ENCODE measurements around the gene IRF6. TPM values are rescaled to one million over a fixed set of nuclear protein-coding genes. Genes with fewer than 3 reads are reported as not detected.
A peak's percentile ranks its signal among the peaks of the same experiment; 100 is the strongest.

IRF6 gene
- total RNA-seq, 4 donors from 2014 or later = 94.8 to 110 (median 98.6) TPM

- TF ChIP-seq POLR2A (IDR thresholded peaks at IDR 0.05) (no peak), CTCF (IDR thresholded peaks at IDR 0.05) (no peak)
- Histone ChIP-seq H3K4me3 (no peak overlapping the region), H3K27ac (peak overlapping the region; percentile 28 to 72 (median 44)), H3K4me1 (peaks cover 0 to 12% (median 8%) of the 10 kb centered on the region in 3 donors), H3K36me3 (peaks cover 9 to 100% (median 54%) of the 10 kb centered on the region in 3 donors), H3K9me3 (no peaks in the 10 kb centered on the region), H3K27me3 (no peaks in the 10 kb centered on the region)
- intact Hi-C loops (cut with DNase I) = no loop called here
- no peak for DNase-seq
- WGBS, 2 donors = 79 to 87% methylated on average over 5 of the region's 5 CpGs
These were observed 34.7 kb upstream of the IRF6 start for GRCh38 chr1:209840611-209841010.

GRCh38 chr1:209839875-209840546, 34.1 kb upstream of the IRF6 start:
- H3K27ac ChIP-seq = peak overlapping the region; percentile 36 to 72 (median 50)
- no peak overlapping the region for H3K4me3 ChIP-seq
- peaks cover 0 to 12% (median 8%) of the 10 kb centered on the region in 3 donors for H3K4me1 ChIP-seq
- whole genome bisulfite sequencing, 2 donors = 22 to 29% methylated on average over 5 of the region's 5 CpGs
- DNase-seq = no peak
- intact Hi-C loops (cut with DNase I) = no loop called here
- H3K36me3 ChIP-seq = peaks cover 13 to 100% (median 53%) of the 10 kb centered on the region in 3 donors
- H3K27me3 ChIP-seq = no peaks in the 10 kb centered on the region
- TF ChIP-seq POLR2A (IDR thresholded peaks at IDR 0.05) (no peak), CTCF (IDR thresholded peaks at IDR 0.05) (no peak)
- H3K9me3 ChIP-seq = no peaks in the 10 kb centered on the region

GRCh38 chr1:209838537-209838936, 32.6 kb upstream of the IRF6 start:
- DNase-seq = no peak
- Histone ChIP-seq H3K27ac (no peak overlapping the region), H3K9me3 (no peaks in the 10 kb centered on the region), H3K36me3 (peaks cover 13 to 100% (median 49%) of the 10 kb centered on the region in 3 donors), H3K4me1 (peaks cover 0 to 12% (median 8%) of the 10 kb centered on the region in 3 donors), H3K4me3 (no peak overlapping the region), H3K27me3 (no peaks in the 10 kb centered on the region)
- intact Hi-C loops (cut with DNase I) = no loop called here
- 71 to 84% methylated on average over 5 to 6 of the region's 6 CpGs for WGBS, 2 donors
- TF ChIP-seq POLR2A (IDR thresholded peaks at IDR 0.05) = no peak
- TF ChIP-seq CTCF (IDR thresholded peaks at IDR 0.05) = no peak

- no peak for TF ChIP-seq CTCF (IDR thresholded peaks at IDR 0.05)
- no peak for TF ChIP-seq POLR2A (IDR thresholded peaks at IDR 0.05)
- WGBS, 2 donors = 83 to 87% methylated on average over 7 of the region's 7 CpGs
- no peaks in the 10 kb centered on the region for H3K9me3 ChIP-seq
- no peak overlapping the region for H3K4me3 ChIP-seq
- intact Hi-C loops (cut with DNase I) = no loop called here
- H3K27ac ChIP-seq = no peak overlapping the region
- H3K36me3 ChIP-seq = peaks cover 10 to 100% (median 49%) of the 10 kb centered on the region in 3 donors
- DNase-seq = no peak
- H3K4me1 ChIP-seq = peaks cover 0 to 12% (median 8%) of the 10 kb centered on the region in 3 donors
- no peaks in the 10 kb centered on the region for H3K27me3 ChIP-seq
These were observed 31.7 kb upstream of the IRF6 start for GRCh38 chr1:209837671-209838070.

- intact Hi-C loops (cut with DNase I) = no loop called here
These were observed 29.9 kb upstream of the IRF6 start for GRCh38 chr1:209835782-209836298.

More at GRCh38 chr1:209835782-209836298, 29.9 kb upstream of the IRF6 start:
- no peaks in the 10 kb centered on the region for H3K27me3 ChIP-seq
- no peak overlapping the region for H3K4me3 ChIP-seq
- no peak overlapping the region for H3K27ac ChIP-seq
- peaks cover 0 to 12% (median 8%) of the 10 kb centered on the region in 3 donors for H3K4me1 ChIP-seq
- TF ChIP-seq CTCF (IDR thresholded peaks at IDR 0.05) (no peak), POLR2A (IDR thresholded peaks at IDR 0.05) (no peak)
- H3K9me3 ChIP-seq = no peaks in the 10 kb centered on the region
- peaks cover 4 to 100% (median 40%) of the 10 kb centered on the region in 3 donors for H3K36me3 ChIP-seq
- no peak for DNase-seq

Data from esophagus squamous epithelium (tissue), 5 donors.